Mesenchymal stem cell (in vitro differentiated cells and primary cell): ENCODE results near the gene GLT1D1.

Experiments
- DNase-seq: peaks from one replicate; pipeline ENCODE4 v3.0.0-alpha.2; 2013
- H2AFZ ChIP-seq: one replicate; pipeline ENCODE4 v1.6.1; 2013; ENCODE audit warnings: low read depth, mild to moderate bottlenecking, control low read depth, inconsistent platforms, low read length, moderate library complexity
- H2AK5ac ChIP-seq: 2 replicates; pipeline ENCODE4 v1.6.1; 2013; ENCODE audit warnings: low read length, moderate library complexity, mild to moderate bottlenecking, inconsistent platforms; ENCODE audit not compliant: severe bottlenecking
- H2BK120ac ChIP-seq: one replicate; pipeline ENCODE4 v1.6.1; 2013; ENCODE audit warnings: low read depth, mild to moderate bottlenecking, inconsistent platforms, low read length, moderate library complexity
- H2BK12ac ChIP-seq, 2 experiments: one replicate each; pipeline ENCODE4 v1.6.1; 2013; ENCODE audit warnings: inconsistent platforms in 2 of 2, low read length in 2 of 2, mild to moderate bottlenecking in 2 of 2, moderate library complexity in 2 of 2, control low read depth in 1 of 2
- H2BK15ac ChIP-seq: one replicate; pipeline ENCODE4 v1.6.1; 2013; ENCODE audit warnings: mild to moderate bottlenecking, low read depth, inconsistent platforms; ENCODE audit not compliant: poor library complexity, severe bottlenecking
- H2BK5ac ChIP-seq: 2 replicates; pipeline ENCODE4 v1.6.1; 2013; ENCODE audit warnings: low read depth, mild to moderate bottlenecking, low read length, control low read depth, inconsistent platforms; ENCODE audit not compliant: poor library complexity, severe bottlenecking
- H3K14ac ChIP-seq, 2 experiments: one replicate each; pipeline ENCODE4 v1.6.1; 2013; ENCODE audit warnings: inconsistent platforms in 2 of 2, low read length in 2 of 2, control low read depth in 1 of 2, mild to moderate bottlenecking in 1 of 2, moderate library complexity in 1 of 2
- H3K18ac ChIP-seq, 2 experiments: one replicate each; pipeline ENCODE4 v1.6.1; 2013; ENCODE audit warnings: inconsistent platforms in 2 of 2, low read length in 2 of 2, control low read depth in 1 of 2, low read depth in 1 of 2, mild to moderate bottlenecking in 1 of 2
- H3K23ac ChIP-seq, 2 experiments: one replicate each; pipeline ENCODE4 v1.6.1; 2013; ENCODE audit warnings: inconsistent platforms in 2 of 2, low read length in 2 of 2, mild to moderate bottlenecking in 2 of 2, moderate library complexity in 2 of 2, control low read depth in 1 of 2
- H3K27ac ChIP-seq: 2 replicates; pipeline ENCODE4 v1.5.1; 2013; ENCODE audit warnings: mild to moderate bottlenecking, moderate library complexity, low read length, control low read depth, inconsistent platforms; ENCODE audit not compliant: poor library complexity, severe bottlenecking
- H3K27me3 ChIP-seq, 2 experiments: 2 replicates each; pipeline versions ENCODE4 v1.6.1 to v1.7.0; 2013; ENCODE audit warnings: low read length in 2 of 2, mild to moderate bottlenecking in 2 of 2, moderate library complexity in 2 of 2, control low read depth in 1 of 2, inconsistent platforms in 1 of 2; ENCODE audit not compliant: control insufficient read depth in 1 of 2, insufficient read depth in 1 of 2
- H3K36me3 ChIP-seq, 2 experiments: 2 replicates each; pipeline versions ENCODE4 v1.6.1 to v1.7.0; 2013; ENCODE audit warnings: low read length in 2 of 2, control low read depth in 1 of 2, inconsistent platforms in 1 of 2, low read depth in 1 of 2, mild to moderate bottlenecking in 1 of 2; ENCODE audit not compliant: insufficient read depth in 2 of 2, control insufficient read depth in 1 of 2
- H3K4ac ChIP-seq, 2 experiments: one replicate each; pipeline ENCODE4 v1.6.1; 2013; ENCODE audit warnings: inconsistent platforms in 2 of 2, low read length in 2 of 2, mild to moderate bottlenecking in 2 of 2, moderate library complexity in 2 of 2, control low read depth in 1 of 2, low read depth in 1 of 2
- H3K4me1 ChIP-seq: 2 replicates; pipeline ENCODE4 v1.6.1; 2013; ENCODE audit warnings: low read depth, low read length, control low read depth; ENCODE audit not compliant: control insufficient read depth, insufficient read depth
- H3K4me2 ChIP-seq: 2 replicates; pipeline ENCODE4 v1.6.1; 2013; ENCODE audit warnings: low read length, mild to moderate bottlenecking, inconsistent platforms; ENCODE audit not compliant: poor library complexity, severe bottlenecking
- H3K4me3 ChIP-seq, 2 experiments: 2 replicates each; pipeline versions ENCODE4 v1.5.1 to v1.7.0; 2013; ENCODE audit warnings: low read length in 2 of 2, mild to moderate bottlenecking in 2 of 2, control low read depth in 1 of 2, low read depth in 1 of 2; ENCODE audit not compliant: insufficient read depth in 1 of 2
- H3K79me1 ChIP-seq: replicated peaks from 2 replicates; pipeline ENCODE4 v1.6.1; 2013; ENCODE audit warnings: mild to moderate bottlenecking, control low read depth, low read length, inconsistent platforms; ENCODE audit not compliant: poor library complexity, severe bottlenecking
- H3K9ac ChIP-seq: 2 replicates; pipeline ENCODE4 v1.7.0; 2013; ENCODE audit warnings: mild to moderate bottlenecking, low read length, moderate library complexity
- H3K9me3 ChIP-seq: 2 replicates; pipeline ENCODE4 v1.7.0; 2013; ENCODE audit warnings: mild to moderate bottlenecking, low read length; ENCODE audit not compliant: control insufficient read depth
- H4K8ac ChIP-seq: one replicate; pipeline ENCODE4 v1.6.1; 2013; ENCODE audit warnings: inconsistent platforms, mild to moderate bottlenecking, low read length, moderate library complexity
- H4K91ac ChIP-seq: one replicate; pipeline ENCODE4 v1.6.1; 2013; ENCODE audit warnings: mild to moderate bottlenecking, low read length, inconsistent platforms
- WGBS: methylation state at CpG from one replicate; pipeline ENCODE4 v1.1.7; 2013; ENCODE audit warnings: mixed read lengths; 5-methylcytosine and 5-hydroxymethylcytosine counted together

Gene GLT1D1

GRCh38 chr12:128947209-128947608 is 93.9 kb downstream of the GLT1D1 start:
- Histone ChIP-seq H2AFZ (no peak overlapping the region), H3K18ac (no peak overlapping the region), H3K23ac (no peak overlapping the region), H3K79me1 (no peaks in the 10 kb centered on the region), H2AK5ac (no peak overlapping the region), H4K91ac (no peak overlapping the region), H3K36me3 (no peaks in the 10 kb centered on the region), H3K9me3 (no peaks in the 10 kb centered on the region), H3K4me3 (no peak overlapping the region), H3K27me3 (no peaks in the 10 kb centered on the region), H3K27ac (no peak overlapping the region), H3K4me2 (no peak overlapping the region), H2BK15ac (no peak overlapping the region), H3K9ac (no peak overlapping the region), H4K8ac (no peak overlapping the region), H2BK120ac (no peak overlapping the region), H3K4me1 (no peaks in the 10 kb centered on the region), H3K4ac (no peak overlapping the region), H2BK5ac (no peak overlapping the region), H2BK12ac (no peak overlapping the region), H3K14ac (no peak overlapping the region)
- WGBS = 96% methylated on average over 7 of the region's 10 CpGs
- no peak for DNase-seq

- H2BK15ac ChIP-seq = no peak overlapping the region
- no peak overlapping the region for H2AK5ac ChIP-seq
- no peak overlapping the region for H3K9ac ChIP-seq
- no peak overlapping the region for H3K4me2 ChIP-seq
- H3K4ac ChIP-seq = no peak overlapping the region
- no peak overlapping the region for H2BK5ac ChIP-seq
- H3K4me1 ChIP-seq = no peaks in the 10 kb centered on the region
- H3K9me3 ChIP-seq = no peaks in the 10 kb centered on the region
- H3K79me1 ChIP-seq = no peaks in the 10 kb centered on the region
- no peak overlapping the region for H2AFZ ChIP-seq
- no peaks in the 10 kb centered on the region for H3K36me3 ChIP-seq
- no peak overlapping the region for H4K91ac ChIP-seq
- H3K14ac ChIP-seq = no peak overlapping the region
- WGBS = 84% methylated on average over 4 of the region's 5 CpGs
- no peak overlapping the region for H2BK12ac ChIP-seq
- no peaks in the 10 kb centered on the region for H3K27me3 ChIP-seq
- DNase-seq = no peak
- no peak overlapping the region for H3K4me3 ChIP-seq
- H3K23ac ChIP-seq = no peak overlapping the region
- H3K18ac ChIP-seq = no peak overlapping the region
- H2BK120ac ChIP-seq = no peak overlapping the region
- no peak overlapping the region for H3K27ac ChIP-seq
- H4K8ac ChIP-seq = no peak overlapping the region
Measured at GRCh38 chr12:128949086-128949485, 95.8 kb downstream of the GLT1D1 start.

- H4K91ac ChIP-seq = no peak overlapping the region
- WGBS = 80% methylated on average over 13 of the region's 13 CpGs
Measured at GRCh38 chr12:128951448-128951847, 98.2 kb downstream of the GLT1D1 start.

GRCh38 chr12:128956755-128957154 is 103.5 kb downstream of the GLT1D1 start:
- H3K4me1 ChIP-seq = no peaks in the 10 kb centered on the region

More at GRCh38 chr12:128951448-128951847, 98.2 kb downstream of the GLT1D1 start:
- Histone ChIP-seq H2BK12ac (no peak overlapping the region), H3K27ac (no peak overlapping the region), H3K27me3 (no peaks in the 10 kb centered on the region), H2AFZ (no peak overlapping the region), H3K23ac (no peak overlapping the region), H2AK5ac (no peak overlapping the region), H3K79me1 (no peaks in the 10 kb centered on the region), H2BK120ac (no peak overlapping the region), H3K4me3 (no peak overlapping the region), H3K4me2 (no peak overlapping the region), H3K4me1 (no peaks in the 10 kb centered on the region), H3K9ac (no peak overlapping the region), H3K18ac (no peak overlapping the region), H2BK15ac (no peak overlapping the region), H3K9me3 (no peaks in the 10 kb centered on the region), H3K36me3 (no peaks in the 10 kb centered on the region), H4K8ac (no peak overlapping the region), H3K4ac (no peak overlapping the region), H2BK5ac (no peak overlapping the region), H3K14ac (no peak overlapping the region)
- no peak for DNase-seq

More at GRCh38 chr12:128956755-128957154, 103.5 kb downstream of the GLT1D1 start:
- H2AFZ ChIP-seq = no peak overlapping the region
- no peak overlapping the region for H2BK5ac ChIP-seq
- no peak for DNase-seq
- H4K91ac ChIP-seq = no peak overlapping the region
- H3K9ac ChIP-seq = no peak overlapping the region
- H3K36me3 ChIP-seq = no peaks in the 10 kb centered on the region
- 90% methylated on average over 7 of the region's 7 CpGs for WGBS
- no peak overlapping the region for H2BK15ac ChIP-seq
- H3K18ac ChIP-seq = no peak overlapping the region
- no peak overlapping the region for H4K8ac ChIP-seq
- H3K4me2 ChIP-seq = no peak overlapping the region
- no peaks in the 10 kb centered on the region for H3K79me1 ChIP-seq
- no peaks in the 10 kb centered on the region for H3K9me3 ChIP-seq
- no peak overlapping the region for H3K14ac ChIP-seq
- H3K4ac ChIP-seq = no peak overlapping the region
- H3K27ac ChIP-seq = no peak overlapping the region
- H3K23ac ChIP-seq = no peak overlapping the region
- no peaks in the 10 kb centered on the region for H3K27me3 ChIP-seq
- H2AK5ac ChIP-seq = no peak overlapping the region
- no peak overlapping the region for H3K4me3 ChIP-seq
- H2BK12ac ChIP-seq = no peak overlapping the region
- H2BK120ac ChIP-seq = no peak overlapping the region
